Measurements from ENCODE around the gene RHO.

RHO gene

GRCh38 chr3:129572603-129573002, 44.2 kb downstream of the RHO start:
- H3K4ac ChIP-seq (ENCODE audit: low read depth, low read length), result no peak overlapping the region
- H3K4me2 ChIP-seq (ENCODE audit: low read length), result no peak overlapping the region
- no peaks in the 10 kb centered on the region for H3K4me1 ChIP-seq (ENCODE audit: control insufficient read depth, low read depth, low read length)
- H3K36me3 ChIP-seq (ENCODE audit: control insufficient read depth, insufficient read depth, low read length), result peaks cover 8% of the 10 kb centered on the region
- no peak overlapping the region for H2AK5ac ChIP-seq (ENCODE audit: low read length)
- no CpG with 5 or more reads among the region's 18 CpGs for WGBS (ENCODE audit: extremely low coverage, insufficient coverage, low lambda C conversion rate)
- H2BK15ac ChIP-seq (replicated peaks; ENCODE audit: low read depth), result no peak overlapping the region
- H3K27me3 ChIP-seq (ENCODE audit: insufficient read depth, low read length, poor library complexity), result no peaks in the 10 kb centered on the region
- no peak overlapping the region for H2BK5ac ChIP-seq (ENCODE audit: low read length)
- no peaks in the 10 kb centered on the region for H3K79me2 ChIP-seq (ENCODE audit: control insufficient read depth, insufficient read depth, low read length)
- DNase-seq, result no peak
- no peak overlapping the region for H3K9ac ChIP-seq (ENCODE audit: low read length)
- no peak overlapping the region for H3K18ac ChIP-seq (ENCODE audit: low read length)
- H3K23ac ChIP-seq (ENCODE audit: low read length), result no peak overlapping the region
- no peak overlapping the region for H2BK120ac ChIP-seq (ENCODE audit: low read depth, low read length)
- no peak overlapping the region for H3K56ac ChIP-seq (ENCODE audit: low read length)
- no peak overlapping the region for H4K5ac ChIP-seq (ENCODE audit: low read length)
- H3K79me1 ChIP-seq (ENCODE audit: low read length), result no peaks in the 10 kb centered on the region
- no peak overlapping the region for H3K27ac ChIP-seq (ENCODE audit: low read depth, low read length)
- H4K8ac ChIP-seq (ENCODE audit: low read depth, low read length), result no peak overlapping the region
- H3K4me3 ChIP-seq (ENCODE audit: low read length), result no peak overlapping the region

DNA sequence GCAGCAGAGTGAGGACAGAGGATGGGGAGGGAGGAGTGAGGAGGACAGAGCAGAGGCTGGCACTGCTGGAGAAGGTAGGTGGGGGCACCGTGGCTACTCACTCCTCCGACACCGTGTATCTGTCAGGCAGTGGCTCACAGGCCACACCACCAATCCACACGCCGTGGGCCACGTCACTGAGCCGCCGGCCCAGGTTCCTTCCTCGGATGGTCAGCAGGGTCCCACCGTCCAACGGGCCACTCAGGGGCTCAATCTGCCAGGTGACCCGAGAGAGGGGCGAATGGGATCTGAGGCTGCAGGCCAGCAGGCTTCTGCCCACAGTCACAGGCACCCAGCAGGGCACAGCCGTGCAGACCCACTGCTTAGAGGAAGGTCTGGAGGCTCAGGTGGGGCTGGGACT, 45.1 kb downstream of the RHO start:
- Histone ChIP-seq H3K9ac (ENCODE audit: low read length) (no peak overlapping the region), H2BK5ac (ENCODE audit: low read length) (no peak overlapping the region), H3K18ac (ENCODE audit: low read length) (no peak overlapping the region), H3K27me3 (ENCODE audit: insufficient read depth, low read length, poor library complexity) (no peaks in the 10 kb centered on the region), H3K4ac (ENCODE audit: low read depth, low read length) (no peak overlapping the region), H3K27ac (ENCODE audit: low read depth, low read length) (no peak overlapping the region), H3K4me2 (ENCODE audit: low read length) (no peak overlapping the region), H3K4me1 (ENCODE audit: control insufficient read depth, low read depth, low read length) (no peaks in the 10 kb centered on the region), H3K56ac (ENCODE audit: low read length) (no peak overlapping the region), H2BK15ac (replicated peaks; ENCODE audit: low read depth) (no peak overlapping the region), H2AK5ac (ENCODE audit: low read length) (no peak overlapping the region), H3K4me3 (ENCODE audit: low read length) (no peak overlapping the region), H2BK120ac (ENCODE audit: low read depth, low read length) (no peak overlapping the region), H3K36me3 (ENCODE audit: control insufficient read depth, insufficient read depth, low read length) (peaks cover 9% of the 10 kb centered on the region), H4K8ac (ENCODE audit: low read depth, low read length) (no peak overlapping the region), H3K23ac (ENCODE audit: low read length) (no peak overlapping the region), H4K5ac (ENCODE audit: low read length) (no peak overlapping the region), H3K79me2 (ENCODE audit: control insufficient read depth, insufficient read depth, low read length) (no peaks in the 10 kb centered on the region), H3K79me1 (ENCODE audit: low read length) (no peaks in the 10 kb centered on the region)
- no peak for DNase-seq
- no CpG with 5 or more reads among the region's 14 CpGs for WGBS (ENCODE audit: extremely low coverage, insufficient coverage, low lambda C conversion rate)

DNA sequence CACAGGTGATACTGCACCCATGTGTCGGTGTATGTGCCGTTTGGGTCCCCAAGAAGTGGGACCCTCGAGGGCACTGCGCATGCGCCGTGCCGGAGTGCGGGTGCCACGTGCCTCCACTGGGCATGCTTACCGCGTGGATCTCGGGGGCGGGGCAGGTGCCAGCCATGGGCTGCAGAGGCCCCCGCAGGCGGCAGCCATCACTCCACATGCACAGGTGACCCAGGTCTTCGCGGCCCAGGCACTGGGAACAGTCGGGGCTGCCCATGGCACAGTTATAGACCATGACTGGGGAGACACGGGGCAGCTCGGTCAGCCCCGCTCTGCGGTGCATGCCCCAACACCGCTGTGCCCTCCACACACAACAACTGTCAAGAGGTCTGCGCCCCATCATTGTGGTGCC, 45.8 kb downstream of the RHO start:
- Histone ChIP-seq H3K36me3 (ENCODE audit: control insufficient read depth, insufficient read depth, low read length) (peaks cover 9% of the 10 kb centered on the region), H3K4me2 (ENCODE audit: low read length) (no peak overlapping the region), H2BK120ac (ENCODE audit: low read depth, low read length) (no peak overlapping the region), H4K8ac (ENCODE audit: low read depth, low read length) (no peak overlapping the region), H3K27ac (ENCODE audit: low read depth, low read length) (no peak overlapping the region), H3K56ac (ENCODE audit: low read length) (no peak overlapping the region), H3K79me1 (ENCODE audit: low read length) (no peaks in the 10 kb centered on the region), H4K5ac (ENCODE audit: low read length) (no peak overlapping the region), H3K4ac (ENCODE audit: low read depth, low read length) (no peak overlapping the region), H3K9ac (ENCODE audit: low read length) (no peak overlapping the region), H3K79me2 (ENCODE audit: control insufficient read depth, insufficient read depth, low read length) (no peaks in the 10 kb centered on the region), H3K27me3 (ENCODE audit: insufficient read depth, low read length, poor library complexity) (no peaks in the 10 kb centered on the region), H3K4me1 (ENCODE audit: control insufficient read depth, low read depth, low read length) (no peaks in the 10 kb centered on the region), H3K4me3 (ENCODE audit: low read length) (no peak overlapping the region), H2BK5ac (ENCODE audit: low read length) (no peak overlapping the region), H2BK15ac (replicated peaks; ENCODE audit: low read depth) (no peak overlapping the region), H3K23ac (ENCODE audit: low read length) (no peak overlapping the region), H2AK5ac (ENCODE audit: low read length) (no peak overlapping the region), H3K18ac (ENCODE audit: low read length) (no peak overlapping the region)
- no CpG with 5 or more reads among the region's 24 CpGs for WGBS (ENCODE audit: extremely low coverage, insufficient coverage, low lambda C conversion rate)
- DNase-seq, result no peak

DNA sequence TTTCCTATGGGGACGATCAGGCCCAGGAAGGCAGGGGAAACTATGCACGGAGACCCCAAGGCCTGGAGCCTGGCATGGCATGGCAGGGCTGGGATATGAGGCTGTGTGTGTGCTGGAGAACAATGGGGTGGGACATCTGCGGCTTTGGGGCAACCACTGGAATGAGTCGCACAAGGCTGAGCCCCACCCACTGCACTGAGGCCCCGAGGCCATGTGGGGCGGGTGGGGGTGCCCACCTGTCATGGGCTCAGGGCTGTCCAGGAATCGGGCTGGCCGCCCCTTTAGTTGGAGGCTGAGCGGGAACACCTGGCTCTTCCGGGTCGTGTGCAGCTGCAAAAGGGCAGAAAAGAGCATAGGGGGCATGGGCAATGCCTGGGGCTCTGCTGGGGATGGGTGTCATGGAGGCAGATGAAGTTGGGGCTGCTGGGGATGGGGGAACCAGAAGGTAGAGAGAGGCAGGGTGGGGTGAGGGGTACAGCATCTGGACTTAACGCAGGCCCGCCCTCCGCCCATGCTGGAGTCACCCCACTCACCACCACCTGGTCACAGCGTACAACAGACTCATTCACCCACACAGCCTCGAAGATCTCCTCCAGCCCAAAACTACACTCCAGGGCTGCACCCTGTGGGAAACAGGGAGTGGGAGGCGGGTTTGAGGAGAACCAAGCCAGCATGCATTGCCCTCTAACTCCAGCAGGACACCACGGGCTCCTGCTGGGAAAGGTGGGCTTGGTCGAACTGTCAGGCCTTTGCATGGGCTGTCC, 47.0 kb downstream of the RHO start:
- H3K23ac ChIP-seq (ENCODE audit: low read length), result no peak overlapping the region
- H3K4me3 ChIP-seq (ENCODE audit: low read length), result no peak overlapping the region
- H3K9ac ChIP-seq (ENCODE audit: low read length), result no peak overlapping the region
- no peak overlapping the region for H4K8ac ChIP-seq (ENCODE audit: low read depth, low read length)
- no peak for DNase-seq
- peaks cover 3% of the 10 kb centered on the region for H3K36me3 ChIP-seq (ENCODE audit: control insufficient read depth, insufficient read depth, low read length)
- H2BK15ac ChIP-seq (replicated peaks; ENCODE audit: low read depth), result no peak overlapping the region
- no peaks in the 10 kb centered on the region for H3K4me1 ChIP-seq (ENCODE audit: control insufficient read depth, low read depth, low read length)
- WGBS (ENCODE audit: extremely low coverage, insufficient coverage, low lambda C conversion rate), result no CpG with 5 or more reads among the region's 19 CpGs
- no peak overlapping the region for H3K56ac ChIP-seq (ENCODE audit: low read length)
- no peak overlapping the region for H3K18ac ChIP-seq (ENCODE audit: low read length)
- no peaks in the 10 kb centered on the region for H3K27me3 ChIP-seq (ENCODE audit: insufficient read depth, low read length, poor library complexity)
- H3K79me2 ChIP-seq (ENCODE audit: control insufficient read depth, insufficient read depth, low read length), result no peaks in the 10 kb centered on the region
- H3K27ac ChIP-seq (ENCODE audit: low read depth, low read length), result no peak overlapping the region
- H3K79me1 ChIP-seq (ENCODE audit: low read length), result no peaks in the 10 kb centered on the region
- no peak overlapping the region for H2AK5ac ChIP-seq (ENCODE audit: low read length)
- H2BK120ac ChIP-seq (ENCODE audit: low read depth, low read length), result no peak overlapping the region
- no peak overlapping the region for H4K5ac ChIP-seq (ENCODE audit: low read length)
- H2BK5ac ChIP-seq (ENCODE audit: low read length), result no peak overlapping the region
- no peak overlapping the region for H3K4ac ChIP-seq (ENCODE audit: low read depth, low read length)
- H3K4me2 ChIP-seq (ENCODE audit: low read length), result no peak overlapping the region

- Histone ChIP-seq H3K27ac (ENCODE audit: low read depth, low read length) (no peak overlapping the region), H2BK15ac (replicated peaks; ENCODE audit: low read depth) (no peak overlapping the region), H2BK5ac (ENCODE audit: low read length) (no peak overlapping the region), H3K27me3 (ENCODE audit: insufficient read depth, low read length, poor library complexity) (no peaks in the 10 kb centered on the region), H3K4me1 (ENCODE audit: control insufficient read depth, low read depth, low read length) (no peaks in the 10 kb centered on the region), H3K4me3 (ENCODE audit: low read length) (no peak overlapping the region), H3K4ac (ENCODE audit: low read depth, low read length) (no peak overlapping the region), H2BK120ac (ENCODE audit: low read depth, low read length) (no peak overlapping the region), H4K8ac (ENCODE audit: low read depth, low read length) (no peak overlapping the region), H3K9ac (ENCODE audit: low read length) (no peak overlapping the region), H4K5ac (ENCODE audit: low read length) (no peak overlapping the region), H3K56ac (ENCODE audit: low read length) (no peak overlapping the region), H3K36me3 (ENCODE audit: control insufficient read depth, insufficient read depth, low read length) (peaks cover 3% of the 10 kb centered on the region), H3K79me1 (ENCODE audit: low read length) (no peaks in the 10 kb centered on the region), H3K23ac (ENCODE audit: low read length) (no peak overlapping the region), H2AK5ac (ENCODE audit: low read length) (no peak overlapping the region), H3K4me2 (ENCODE audit: low read length) (no peak overlapping the region), H3K18ac (ENCODE audit: low read length) (no peak overlapping the region), H3K79me2 (ENCODE audit: control insufficient read depth, insufficient read depth, low read length) (no peaks in the 10 kb centered on the region)
- WGBS (ENCODE audit: extremely low coverage, insufficient coverage, low lambda C conversion rate), result no CpG with 5 or more reads among the region's 10 CpGs
- no peak for DNase-seq
Measured at GRCh38 chr3:129575997-129576384, 47.6 kb downstream of the RHO start.
